AG09319 (cell line): ENCODE measurements around the gene PLCD1.

ENCODE experiments used
- DNase-seq: peaks from one replicate; pipeline ENCODE4 v3.0.0-alpha.2; 2010; ENCODE audit warnings: low read depth; ENCODE audit errors: extremely low read depth
- TF ChIP-seq, protein P1 (sequence below): IDR thresholded peaks from 2 replicates; pipeline ENCODE4 v1.5.1; 2011; ENCODE audit warnings: low read depth, mild to moderate bottlenecking, inconsistent platforms, low read length, moderate library complexity

PLCD1 gene

DNA sequence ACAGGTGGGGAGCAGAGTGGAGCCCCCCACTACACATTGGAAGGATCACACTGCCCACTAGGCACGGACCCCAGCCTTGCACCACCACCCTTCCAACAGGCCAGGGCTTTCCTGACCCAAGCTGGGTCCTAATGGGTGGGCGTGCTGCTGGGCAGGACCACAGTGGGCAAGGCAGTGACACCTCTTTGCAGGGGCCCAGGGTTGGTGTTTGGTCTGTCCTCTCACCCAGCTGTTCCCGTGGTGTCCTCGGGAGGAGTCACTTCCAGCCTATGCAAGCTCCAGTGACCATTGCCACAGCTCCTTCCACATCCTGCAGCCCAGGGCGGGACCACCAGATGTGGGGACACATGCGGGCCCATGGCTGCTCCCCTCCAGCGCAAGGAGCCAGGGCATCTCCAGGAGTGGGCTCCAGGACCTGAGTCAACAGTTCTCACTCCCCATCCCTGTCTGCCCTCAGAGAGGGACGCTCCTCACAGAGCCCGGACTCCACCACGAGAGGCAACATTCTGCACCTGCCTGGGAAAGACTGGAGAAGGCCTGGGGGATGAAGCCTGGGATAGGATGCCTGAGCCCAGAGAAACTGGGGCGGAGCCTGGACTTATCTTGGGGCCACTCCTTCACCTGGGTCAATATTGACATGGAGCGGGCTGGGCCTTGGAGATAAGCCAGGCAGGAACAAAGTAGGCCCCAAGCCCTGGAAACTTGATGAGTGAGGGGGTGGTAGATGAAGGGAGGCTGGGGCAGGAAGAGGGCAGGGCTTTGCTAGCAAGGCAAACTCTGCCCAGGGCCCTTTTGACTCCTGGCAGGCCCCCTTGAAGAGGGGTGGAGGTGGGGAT lies 42.7 kb downstream of the PLCD1 start:
- DNase-seq: no peak

DNA sequence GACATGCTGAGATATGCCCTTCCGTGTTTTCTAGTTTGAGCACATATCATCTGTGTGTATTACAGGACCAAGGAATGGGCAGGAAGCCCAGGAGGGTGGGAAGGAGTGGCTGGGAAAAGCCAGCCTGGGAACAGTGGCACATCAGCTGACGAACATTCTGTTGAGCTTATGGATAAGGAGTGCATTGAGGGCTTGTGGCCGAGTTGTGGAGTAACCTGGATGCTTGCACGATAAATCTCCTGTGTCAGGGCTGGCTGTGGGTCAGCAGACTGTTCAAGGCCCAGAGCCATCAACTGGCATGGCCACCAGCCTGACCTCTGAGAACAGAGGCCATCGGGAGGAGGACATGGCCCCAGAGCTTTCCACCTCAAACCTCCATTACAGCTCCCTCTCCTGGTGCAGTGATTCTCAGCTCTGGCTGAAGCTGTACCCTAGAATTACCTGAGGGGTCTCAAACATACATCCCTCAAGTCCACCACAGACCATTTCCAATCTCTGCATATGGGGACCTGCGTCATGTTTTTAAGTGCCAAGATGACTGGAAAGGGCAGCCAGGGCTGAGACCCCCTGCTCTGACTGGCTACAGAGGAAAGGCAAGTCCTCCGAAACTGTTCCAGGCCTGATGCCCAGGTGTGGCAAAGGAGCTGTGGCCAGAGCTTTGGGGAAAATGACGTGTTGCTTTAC lies 43.7 kb downstream of the PLCD1 start:
- no peak for DNase-seq
- TF ChIP-seq, protein P1, sequence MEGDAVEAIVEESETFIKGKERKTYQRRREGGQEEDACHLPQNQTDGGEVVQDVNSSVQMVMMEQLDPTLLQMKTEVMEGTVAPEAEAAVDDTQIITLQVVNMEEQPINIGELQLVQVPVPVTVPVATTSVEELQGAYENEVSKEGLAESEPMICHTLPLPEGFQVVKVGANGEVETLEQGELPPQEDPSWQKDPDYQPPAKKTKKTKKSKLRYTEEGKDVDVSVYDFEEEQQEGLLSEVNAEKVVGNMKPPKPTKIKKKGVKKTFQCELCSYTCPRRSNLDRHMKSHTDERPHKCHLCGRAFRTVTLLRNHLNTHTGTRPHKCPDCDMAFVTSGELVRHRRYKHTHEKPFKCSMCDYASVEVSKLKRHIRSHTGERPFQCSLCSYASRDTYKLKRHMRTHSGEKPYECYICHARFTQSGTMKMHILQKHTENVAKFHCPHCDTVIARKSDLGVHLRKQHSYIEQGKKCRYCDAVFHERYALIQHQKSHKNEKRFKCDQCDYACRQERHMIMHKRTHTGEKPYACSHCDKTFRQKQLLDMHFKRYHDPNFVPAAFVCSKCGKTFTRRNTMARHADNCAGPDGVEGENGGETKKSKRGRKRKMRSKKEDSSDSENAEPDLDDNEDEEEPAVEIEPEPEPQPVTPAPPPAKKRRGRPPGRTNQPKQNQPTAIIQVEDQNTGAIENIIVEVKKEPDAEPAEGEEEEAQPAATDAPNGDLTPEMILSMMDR: no peak; the same call in 1 of the 2 replicates

More for the DNA sequence above, 42.7 kb downstream of the PLCD1 start:
- TF ChIP-seq, protein P1: no peak

DNA sequence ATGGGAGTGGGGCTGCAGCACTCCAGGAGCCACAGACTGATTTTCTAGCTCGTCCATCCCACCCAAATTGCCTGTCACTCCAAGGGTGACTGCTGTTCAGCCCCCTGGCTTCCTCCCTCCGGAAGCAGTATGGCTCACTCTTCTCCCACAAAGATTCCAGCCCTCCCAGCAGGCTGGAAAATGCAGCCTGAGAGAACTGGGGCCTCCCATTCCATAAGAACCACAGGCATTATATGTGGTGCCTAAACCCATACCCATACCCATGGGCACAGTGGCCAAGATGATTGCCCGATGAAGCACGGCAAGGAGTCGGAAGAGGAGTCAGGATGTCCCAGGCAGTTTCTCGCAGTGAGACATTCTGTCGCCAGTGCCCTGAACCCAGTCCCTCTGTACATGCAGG lies 44.8 kb downstream of the PLCD1 start:
- TF ChIP-seq, protein P1: no peak
- no peak for DNase-seq

DNA sequence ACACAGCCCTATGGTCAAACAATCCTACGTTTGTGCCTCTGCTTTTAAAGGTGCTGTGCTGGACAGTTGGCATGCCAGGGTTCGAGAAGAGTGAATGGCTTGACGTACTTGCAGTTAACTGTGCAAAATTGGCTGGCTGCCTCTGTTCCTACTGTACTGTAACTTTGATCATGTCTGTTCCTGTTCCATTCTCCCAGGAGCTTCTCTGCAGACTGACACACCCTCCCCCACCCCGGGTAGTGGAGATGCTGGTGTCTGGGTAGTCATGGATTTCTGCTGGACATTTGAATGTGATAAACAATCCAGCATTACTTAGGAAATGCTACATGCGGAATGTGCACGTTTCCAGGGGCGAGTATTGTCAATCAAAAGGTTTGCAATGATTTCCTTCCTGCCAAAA lies 45.4 kb downstream of the PLCD1 start:
- DNase-seq: no peak
- TF ChIP-seq, protein P1: no peak

DNA sequence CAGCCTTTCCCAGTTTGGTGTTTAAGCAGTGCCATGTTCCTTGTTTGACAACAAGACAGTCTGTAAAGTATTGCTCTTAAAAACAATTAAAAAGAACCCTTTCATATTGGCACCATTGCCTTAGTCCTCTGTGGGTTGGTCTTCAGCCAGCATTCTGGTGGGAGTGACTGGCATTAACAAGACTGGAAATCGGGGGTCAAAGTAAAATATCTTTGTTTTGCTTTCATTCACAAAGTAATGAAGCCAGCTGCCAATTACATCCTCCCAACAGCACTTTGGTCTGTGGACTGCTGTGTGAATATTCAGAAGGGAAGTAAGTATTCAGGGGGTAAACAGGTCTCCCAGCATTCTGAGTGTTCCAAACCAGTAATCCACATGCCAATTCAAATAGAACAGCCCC lies 47.1 kb downstream of the PLCD1 start:
- no peak for DNase-seq
- TF ChIP-seq, protein P1: no peak

DNA sequence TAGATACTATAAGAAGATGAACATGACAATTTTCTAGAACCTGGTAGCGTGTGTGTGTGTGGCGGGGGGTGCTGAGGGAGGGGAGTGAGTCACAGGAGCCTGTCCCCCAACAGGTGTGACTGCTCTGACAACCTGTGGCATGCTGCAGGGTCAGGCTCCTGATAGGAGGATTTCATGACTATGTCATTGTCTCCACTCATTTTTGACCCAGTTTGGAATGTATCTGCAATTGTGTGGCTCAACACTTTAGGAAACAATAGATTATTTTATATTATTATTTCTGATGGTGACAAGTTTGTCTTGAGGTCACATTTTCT lies 48.1 kb downstream of the PLCD1 start:
- no peak for DNase-seq

More for the DNA sequence above, 48.1 kb downstream of the PLCD1 start:
- TF ChIP-seq, protein P1: no peak
